Mononuclear cell (primary cell): ENCODE measurements around the gene TRAF1. TPM values are rescaled to one million over a fixed set of nuclear protein-coding genes. Genes with fewer than 3 reads are reported as not detected.

Experiments
- H3K27me3 ChIP-seq: 2 replicates; pipeline ENCODE4 v1.6.0; 2011; ENCODE audit warnings: low read length, control low read depth; ENCODE audit not compliant: insufficient read depth
- H3K4me1 ChIP-seq: 2 replicates; pipeline ENCODE4 v1.5.1; 2011; ENCODE audit warnings: mild to moderate bottlenecking, low read length, control low read depth; ENCODE audit not compliant: insufficient read depth
- H3K4me3 ChIP-seq: 2 replicates; pipeline ENCODE4 v1.5.1; 2011; ENCODE audit warnings: mild to moderate bottlenecking, low read length, moderate library complexity
- H3K9me3 ChIP-seq: 2 replicates; pipeline ENCODE4 v1.5.1; 2011; ENCODE audit warnings: low read depth, mild to moderate bottlenecking, control low read depth, low read length
- total RNA-seq: library from RNA; depleted of rRNA; stranded (reverse); fragments of >200 nt; gene quantifications from one replicate; pipeline ENCODE4 v1.2.3, GENCODE V29; 2012

TRAF1 gene
- total RNA-seq, 1 donor, result 88.8 TPM

DNA sequence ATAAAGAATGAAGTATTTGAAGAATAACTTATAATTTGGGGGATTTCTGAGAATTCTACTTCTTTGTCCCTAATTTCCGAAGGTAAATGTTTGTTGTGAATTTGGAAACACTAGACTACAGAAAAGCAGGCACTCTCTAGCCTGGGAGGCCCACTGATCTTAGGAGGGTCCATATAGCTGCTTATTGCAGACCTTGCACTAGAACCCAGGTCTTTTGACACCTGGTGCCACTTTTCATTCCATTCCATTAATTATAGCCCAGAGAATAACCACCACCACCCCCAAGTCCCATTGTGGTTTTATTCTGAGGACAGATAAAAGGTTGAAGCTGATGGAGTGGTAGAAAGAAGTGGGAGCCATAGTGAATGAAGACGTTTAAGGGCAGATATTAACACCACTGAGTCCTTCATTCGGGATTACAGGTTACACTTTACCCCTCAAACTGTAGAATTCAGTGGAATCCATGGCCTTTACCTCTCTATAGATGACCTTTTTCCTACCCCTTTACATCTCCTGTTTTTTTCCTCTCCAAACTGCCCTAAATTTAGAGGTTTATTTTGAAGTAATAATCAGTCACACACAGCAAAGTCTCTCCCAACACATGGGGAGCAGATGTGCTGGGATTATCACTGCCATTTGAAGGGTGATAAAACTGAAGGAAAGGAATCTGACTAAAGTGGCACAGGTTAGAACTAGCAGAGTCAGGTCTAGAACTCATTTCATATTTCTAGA is 71.8 kb downstream of the TRAF1 start:
- no peak overlapping the region for H3K4me3 ChIP-seq
- no peaks in the 10 kb centered on the region for H3K9me3 ChIP-seq
- H3K4me1 ChIP-seq, result no peaks in the 10 kb centered on the region
- no peaks in the 10 kb centered on the region for H3K27me3 ChIP-seq

DNA sequence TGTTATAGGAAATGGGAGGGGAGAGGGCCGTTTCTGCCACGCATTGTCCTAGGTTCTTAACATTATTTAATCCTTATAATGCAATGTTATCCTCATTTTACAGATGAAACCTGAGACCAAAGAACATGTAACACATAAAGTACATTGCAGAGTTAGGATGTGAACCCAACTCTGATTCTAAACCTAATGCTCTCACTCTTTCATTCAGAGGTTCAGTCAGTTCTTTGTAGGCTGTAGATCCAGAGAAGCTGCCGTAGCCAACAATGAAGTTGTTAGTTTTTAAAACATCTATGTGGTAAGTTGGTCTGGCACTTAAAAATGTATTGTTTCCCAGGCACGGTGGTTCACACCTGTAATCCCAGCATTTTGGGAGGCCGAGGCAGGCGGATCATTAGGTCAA is 73.4 kb downstream of the TRAF1 start:
- no peak overlapping the region for H3K4me3 ChIP-seq
- H3K4me1 ChIP-seq, result no peaks in the 10 kb centered on the region
- H3K9me3 ChIP-seq, result no peaks in the 10 kb centered on the region
- H3K27me3 ChIP-seq, result no peaks in the 10 kb centered on the region

Other genes starting within 250 kb of the TRAF1 start
- 13.4 TPM for gene MEGF9, start 212.3 kb downstream of the TRAF1 start, total RNA-seq
- gene FBXW2, start 133.4 kb downstream of the TRAF1 start, total RNA-seq, result 27.8 TPM
- gene PSMD5, start 83.9 kb downstream of the TRAF1 start, total RNA-seq, result 27.5 TPM
- 31.6 TPM for gene PHF19, start 49.6 kb downstream of the TRAF1 start, total RNA-seq
- gene C5, start 123.5 kb upstream of the TRAF1 start, total RNA-seq, result 1.8 TPM
- 35.2 TPM for gene CNTRL, start 148.2 kb upstream of the TRAF1 start, total RNA-seq